A549 (cell line): ENCODE data around the gene FAM25C. TPM values are rescaled to one million over a fixed set of nuclear protein-coding genes. Genes with fewer than 3 reads are reported as not detected.
"Not testable (repeated sequence)": the region's sequence is repeated elsewhere in the genome, so short reads cannot be mapped to it uniquely, and the experiment has no call there.

ENCODE experiments used
- ATAC-seq, 2 experiments: fragments of 200-7000 bp in 1 of 2; fragments of >200 bp in 1 of 2; cut with Nextera tagmentation in 1 of 2; cut with Tn5 transposase in 1 of 2; 3 replicates each; pipeline versions ENCODE4 v1.8.0 to v1.9.1; 2018 to 2020; ENCODE audit warnings: mild to moderate bottlenecking in 1 of 2, moderate library complexity in 1 of 2
- CTCF ChIA-PET: fragments of 300-600 bp; sonication (Branson Sonifier 250); formaldehyde crosslinking; extraction: SDS; loops from one replicate; lab custom pipeline; 2021; ENCODE audit warnings: antibody characterized with exemption, inconsistent platforms; lab: Yijun Ruan, JAX
- POLR2A ChIA-PET: fragments of 350-600 bp; formaldehyde crosslinking; extraction: SDS; loops from one replicate; lab custom pipeline; 2021; ENCODE audit warnings: antibody characterized with exemption, inconsistent platforms; lab: Yijun Ruan, JAX
- DNase-seq, 2 experiments: peaks; one replicate each; pipeline versions ENCODE4 v3.0.0 to v3.0.0-alpha.2; 2011 to 2016; ENCODE audit warnings: low read depth in 1 of 2, low spot score in 1 of 2
- FAIRE-seq: peaks from 2 replicates; lab custom pipeline; 2011; peaks lifted over from hg19 to GRCh38; lab: Jason Lieb, UNC
- H3K27ac ChIP-seq, 2 experiments: fragments of >200 bp; sonication (Bioruptor Twin); formaldehyde crosslinking; 3 replicates each; pipeline ENCODE4 v1.5.1; 2016 to 2017
- H3K4me1 ChIP-seq: fragments of >200 bp; sonication (Bioruptor Twin); formaldehyde crosslinking; 3 replicates; pipeline ENCODE4 v1.6.1; 2016
- H3K4me2 ChIP-seq: fragments of >200 bp; sonication (Bioruptor Twin); formaldehyde crosslinking; 3 replicates; pipeline ENCODE4 v1.6.1; 2016
- H3K4me3 ChIP-seq: fragments of >200 bp; sonication (Bioruptor Twin); formaldehyde crosslinking; 3 replicates; pipeline ENCODE4 v1.5.1; 2016
- H3K9me3 ChIP-seq: fragments of >200 bp; sonication (Bioruptor Twin); formaldehyde crosslinking; 3 replicates; pipeline ENCODE4 v1.6.1; 2016
- ATOH8 ChIP-seq: fragments of 250-450 bp; sonication (Bioruptor Pico); IDR thresholded peaks from 2 replicates; pipeline ENCODE4 v1.5.0; 2020; ENCODE audit warnings: low read depth, mild to moderate bottlenecking, moderate library complexity
- CEBPB ChIP-seq, 2 experiments: fragments of >200 bp in 1 of 2; sonication (Bioruptor Twin) in 1 of 2; formaldehyde crosslinking in 1 of 2; IDR thresholded peaks; 2 replicates each; pipeline ENCODE4 v1.6.1; 2012 to 2016
- EP300 ChIP-seq, 2 experiments: fragments of >200 bp; sonication (Bioruptor Twin); formaldehyde crosslinking; IDR thresholded peaks; 2 replicates in 1 of 2; 3 replicates in 1 of 2; pipeline ENCODE4 v1.6.1; 2016 to 2017
- FOSL2 ChIP-seq, 2 experiments: fragments of 450-650 bp in 1 of 2; fragments of >200 bp in 1 of 2; sonication (Bioruptor Twin) in 1 of 2; formaldehyde crosslinking; IDR thresholded peaks; 2 replicates each; pipeline versions ENCODE4 v1.5.0 to v1.6.1; 2016 to 2020; ENCODE audit warnings: mild to moderate bottlenecking in 1 of 2, moderate library complexity in 1 of 2
- GATA3 ChIP-seq: IDR thresholded peaks from 2 replicates; pipeline ENCODE4 v1.6.1; 2012; ENCODE audit warnings: borderline replicate concordance
- HOXB13 ChIP-seq: fragments of 250-450 bp; sonication (Bioruptor Pico); IDR thresholded peaks from 2 replicates; pipeline ENCODE4 v1.5.0; 2020; ENCODE audit warnings: low read depth, mild to moderate bottlenecking, moderate library complexity
- JUN ChIP-seq, 2 experiments: fragments of >200 bp; sonication (Bioruptor Twin); formaldehyde crosslinking; IDR thresholded peaks; 2 replicates in 1 of 2; 3 replicates in 1 of 2; pipeline ENCODE4 v1.6.1; 2016 to 2017
- MAX ChIP-seq: IDR thresholded peaks from 2 replicates; pipeline ENCODE4 v1.6.1; 2012
- WGBS: methylation state at CpG from one replicate; pipeline ENCODE4 v1.1.6; 2017; ENCODE audit errors: missing lambda C conversion rate; 5-methylcytosine and 5-hydroxymethylcytosine counted together
- polyA minus RNA-seq: library from RNA; depleted of rRNA, polyadenylated mRNA; stranded (reverse); fragments of >200 nt; gene quantifications from 2 replicates; pipeline ENCODE4 v1.2.3, GENCODE V29; 2011; rRNA and poly(A)+ RNA removed
- polyA plus RNA-seq, 4 experiments: library from polyadenylated mRNA; depleted of rRNA in 3 of 4; stranded (reverse); fragments of >200 nt; fragmentation: RNase III in 1 of 4; extraction: RNeasy Plus Mini Kit Qiagen cat#74134 plus additional on column Dnase treatment in 1 of 4; gene quantifications; 2 replicates in 3 of 4; 3 replicates in 1 of 4; pipeline ENCODE4 v1.2.3, GENCODE V29; 2011 to 2017

The FAM25C gene
- polyA plus RNA-seq (2011; rRNA removed) (0.59 TPM in 1 of 2 replicates, not detected in the other), polyA plus RNA-seq (2017; fragmentation: RNase III; extraction: RNeasy Plus Mini Kit Qiagen cat#74134 plus additional on column Dnase treatment) (0.70 to 0.73 TPM in 2 of 3 replicates, not detected in the other), polyA minus RNA-seq (not detected in 2 replicates)
- polyA plus RNA-seq (2012; cell fraction: cytosol; rRNA removed): 1.8 and 3.9 TPM in 2 replicates
- 5.2 TPM in 1 of 2 replicates, not detected in the other for polyA plus RNA-seq (2012; cell fraction: nucleus; rRNA removed)

GRCh38 chr10:47999691-48000090, at the start of gene FAM25C:
FAM25C (minus strand) TSS chr10:47999791; CDS start chr10:47999765, 26 bp downstream.
- H3K4me2 ChIP-seq, FAIRE-seq, H3K4me3 ChIP-seq, ATAC-seq, H3K4me1 ChIP-seq, H3K27ac ChIP-seq, CTCF ChIA-PET, POLR2A ChIA-PET, DNase-seq, H3K9me3 ChIP-seq: not testable (repeated sequence)
- WGBS: no CpG with 5 or more reads among the region's 9 CpGs

GRCh38 chr10:48044557-48044956, 45.0 kb upstream of the FAM25C start:
- H3K4me1 ChIP-seq, H3K27ac ChIP-seq, CTCF ChIA-PET, POLR2A ChIA-PET, H3K4me2 ChIP-seq, H3K4me3 ChIP-seq, DNase-seq, FAIRE-seq, H3K9me3 ChIP-seq, ATAC-seq: not testable (repeated sequence)
- WGBS: 55% methylated on average over 2 of the region's 3 CpGs

GRCh38 chr10:48031390-48031789, 31.8 kb upstream of the FAM25C start:
- DNase-seq, H3K9me3 ChIP-seq, H3K4me2 ChIP-seq, FAIRE-seq, ATAC-seq, H3K4me1 ChIP-seq, H3K4me3 ChIP-seq, CTCF ChIA-PET, H3K27ac ChIP-seq, POLR2A ChIA-PET: not testable (repeated sequence)
- WGBS: 100% methylated on average over 1 of the region's 19 CpGs

- POLR2A ChIA-PET, H3K4me2 ChIP-seq, H3K9me3 ChIP-seq, ATAC-seq, H3K4me3 ChIP-seq, DNase-seq, FAIRE-seq, CTCF ChIA-PET, H3K27ac ChIP-seq, H3K4me1 ChIP-seq: not testable (repeated sequence)
- WGBS: 0% methylated on average over 1 of the region's 6 CpGs
Measured at GRCh38 chr10:48002306-48002705, 2.7 kb upstream of the FAM25C start.

- H3K4me1 ChIP-seq, H3K4me2 ChIP-seq, POLR2A ChIA-PET, ATAC-seq, H3K4me3 ChIP-seq, CTCF ChIA-PET, FAIRE-seq, H3K9me3 ChIP-seq, DNase-seq: not testable (repeated sequence)
- H3K27ac ChIP-seq: peak overlapping the region; percentile 43 to 79; a peak in 3 of 6 replicates
- 13% methylated on average over 1 of the region's 3 CpGs for WGBS
Measured at GRCh38 chr10:47994045-47994444, 5.5 kb downstream of the FAM25C start.

- ATAC-seq, CTCF ChIA-PET: not testable (repeated sequence)
Measured at GRCh38 chr10:47992560-47992959, 7.0 kb downstream of the FAM25C start.

GRCh38 chr10:47991706-47992105, 7.9 kb downstream of the FAM25C start:
- Histone ChIP-seq H3K4me2 (peak overlapping the region; percentile 80), H3K4me1 (peaks cover 11% of the 10 kb centered on the region), H3K4me3 (peak overlapping the region; percentile 57), H3K27ac (peak overlapping the region; percentile 97)
- ATAC-seq (peak; percentile 7 to 50; a peak in 4 of 6 replicates), DNase-seq (peak in 1 of 2 experiments; percentile 82)
- POLR2A ChIA-PET; CTCF ChIA-PET; H3K9me3 ChIP-seq; FAIRE-seq; TF ChIP-seq FOSL2 (IDR thresholded peaks at IDR 0.05): not testable (repeated sequence)
- TF ChIP-seq FOSL2 (CRISPR knock-in tag; IDR thresholded peaks at IDR 0.05) (peak; percentile 34; the same call in 1 of the 2 replicates), GATA3 (peak; percentile 61; the same call in 1 of the 2 replicates), CEBPB (IDR thresholded peaks at IDR 0.05) (peak; percentile 56 to 85; a peak in 3 of 4 replicates), ATOH8 (0 out of 2 replicates have a peak, but pooled peaks have one; percentile 21), EP300 (IDR thresholded peaks at IDR 0.05) (peak in 1 of 2 experiments; percentile 63; a peak in 2 of 5 replicates), MAX (peak; percentile 38; the same call in 1 of the 2 replicates), JUN (IDR thresholded peaks at IDR 0.05) (peak in 1 of 2 experiments; percentile 37; a peak in 1 of 5 replicates), HOXB13 (CRISPR knock-in tag) (peak; percentile 61; the same call in 1 of the 2 replicates)
- WGBS: 8% methylated on average over 6 of the region's 12 CpGs

More at GRCh38 chr10:47992560-47992959, 7.0 kb downstream of the FAM25C start:
- H3K27ac ChIP-seq: peak overlapping the region; percentile 97
- DNase-seq, H3K9me3 ChIP-seq, POLR2A ChIA-PET, H3K4me3 ChIP-seq, FAIRE-seq: not testable (repeated sequence)
- peak overlapping the region; percentile 36; the same call in 2 of the 3 replicates for H3K4me2 ChIP-seq
- WGBS: 98% methylated on average over 7 of the region's 11 CpGs
- H3K4me1 ChIP-seq: peaks cover 11% of the 10 kb centered on the region

GRCh38 chr10:47990097-47990496, 9.5 kb downstream of the FAM25C start:
- not testable (repeated sequence) for FAIRE-seq

GRCh38 chr10:47989542-47989950, 10.0 kb downstream of the FAM25C start:
- Histone ChIP-seq H3K4me1 (peaks cover 14% of the 10 kb centered on the region), H3K27ac (peak overlapping the region; percentile 61 to 66; a peak in 2 of 6 replicates)
- peak in 1 of 2 experiments; percentile 11; a peak in 2 of 6 replicates for ATAC-seq
- H3K4me3 ChIP-seq, POLR2A ChIA-PET, FAIRE-seq, DNase-seq, CTCF ChIA-PET, H3K9me3 ChIP-seq, H3K4me2 ChIP-seq: not testable (repeated sequence)
- no CpG with 5 or more reads among the region's 4 CpGs for WGBS

More at GRCh38 chr10:47990097-47990496, 9.5 kb downstream of the FAM25C start:
- POLR2A ChIA-PET, H3K4me2 ChIP-seq, ATAC-seq, H3K4me3 ChIP-seq, H3K9me3 ChIP-seq, H3K27ac ChIP-seq, CTCF ChIA-PET, DNase-seq: not testable (repeated sequence)
- no CpG with 5 or more reads among the region's 1 CpG for WGBS
- peaks cover 14% of the 10 kb centered on the region for H3K4me1 ChIP-seq
